Omental fat pad (tissue), 4 donors: ENCODE results near the gene NRP1. TPM values are rescaled to one million over a fixed set of nuclear protein-coding genes. Genes with fewer than 3 reads are reported as not detected.
"Not testable (repeated sequence)": the region's sequence is repeated elsewhere in the genome, so short reads cannot be mapped to it uniquely, and the experiment has no call there.

ENCODE experiments used
- ATAC-seq: fragments of 150-250 bp; one replicate; pipeline ENCODE4 v1.9.1; 2016; ENCODE audit warnings: mild to moderate bottlenecking, moderate library complexity; ENCODE audit not compliant: low FRiP score
- DNase-seq: peaks from one replicate; pipeline ENCODE4 v3.0.0-alpha.2; 2019; ENCODE audit warnings: low spot score
- total RNA-seq, 4 donors: library from RNA; depleted of rRNA; stranded (reverse); fragments of >200 nt; gene quantifications; one replicate each; pipeline ENCODE4 v1.1.0, GENCODE V29; 2016
- TF ChIP-seq, protein P1 (sequence below), 3 donors: fragments of 450-650 bp; IDR thresholded peaks; one replicate each; pipeline ENCODE4 v1.5.1; 2016 to 2017; ENCODE audit warnings: antibody characterized with exemption in 3 of 3, mild to moderate bottlenecking in 3 of 3, moderate library complexity in 2 of 3

NRP1 gene
- total RNA-seq, 4 donors from 2014 or later: 72.8 to 223 (median 178) TPM

DNA sequence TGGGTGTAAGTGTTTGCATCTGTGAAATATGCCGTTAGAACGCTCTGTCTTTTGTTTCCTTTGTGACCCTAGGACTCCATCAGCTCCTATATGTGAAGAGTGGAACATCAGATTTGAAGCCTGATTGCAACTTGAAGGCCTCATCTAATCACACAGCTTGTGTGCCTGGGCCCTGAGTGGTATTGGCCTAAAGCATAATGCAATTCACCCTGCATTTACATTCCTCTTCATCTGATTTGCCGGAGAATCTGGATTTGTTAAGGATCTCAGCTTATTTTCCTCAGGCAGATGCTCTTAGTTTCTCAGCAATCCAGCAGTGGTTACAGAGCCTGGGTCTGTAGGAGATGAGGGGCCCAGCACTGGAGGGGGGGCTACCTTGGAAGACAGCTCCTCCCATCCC lies 193.2 kb downstream of the NRP1 start:
- DNase-seq (no peak), ATAC-seq (no peak)
- TF ChIP-seq, protein P1, sequence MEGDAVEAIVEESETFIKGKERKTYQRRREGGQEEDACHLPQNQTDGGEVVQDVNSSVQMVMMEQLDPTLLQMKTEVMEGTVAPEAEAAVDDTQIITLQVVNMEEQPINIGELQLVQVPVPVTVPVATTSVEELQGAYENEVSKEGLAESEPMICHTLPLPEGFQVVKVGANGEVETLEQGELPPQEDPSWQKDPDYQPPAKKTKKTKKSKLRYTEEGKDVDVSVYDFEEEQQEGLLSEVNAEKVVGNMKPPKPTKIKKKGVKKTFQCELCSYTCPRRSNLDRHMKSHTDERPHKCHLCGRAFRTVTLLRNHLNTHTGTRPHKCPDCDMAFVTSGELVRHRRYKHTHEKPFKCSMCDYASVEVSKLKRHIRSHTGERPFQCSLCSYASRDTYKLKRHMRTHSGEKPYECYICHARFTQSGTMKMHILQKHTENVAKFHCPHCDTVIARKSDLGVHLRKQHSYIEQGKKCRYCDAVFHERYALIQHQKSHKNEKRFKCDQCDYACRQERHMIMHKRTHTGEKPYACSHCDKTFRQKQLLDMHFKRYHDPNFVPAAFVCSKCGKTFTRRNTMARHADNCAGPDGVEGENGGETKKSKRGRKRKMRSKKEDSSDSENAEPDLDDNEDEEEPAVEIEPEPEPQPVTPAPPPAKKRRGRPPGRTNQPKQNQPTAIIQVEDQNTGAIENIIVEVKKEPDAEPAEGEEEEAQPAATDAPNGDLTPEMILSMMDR (IDR thresholded peaks at IDR 0.05): no peak

- ATAC-seq (no peak), DNase-seq (no peak)
- TF ChIP-seq, protein P1 (IDR thresholded peaks at IDR 0.05): no peak
Observed at GRCh38 chr10:33139181-33139646, 195.3 kb downstream of the NRP1 start.

- ATAC-seq, DNase-seq: not testable (repeated sequence)
Observed at GRCh38 chr10:33138686-33139085, 195.8 kb downstream of the NRP1 start.

- TF ChIP-seq, protein P1 (IDR thresholded peaks at IDR 0.05): no peak
- no peak for ATAC-seq
- DNase-seq: no peak
Observed at GRCh38 chr10:33137356-33138005, 197.0 kb downstream of the NRP1 start.

GRCh38 chr10:33136781-33137180 lies 197.7 kb downstream of the NRP1 start:
- TF ChIP-seq, protein P1 (IDR thresholded peaks at IDR 0.05): no peak
- DNase-seq (no peak), ATAC-seq (no peak)

DNA sequence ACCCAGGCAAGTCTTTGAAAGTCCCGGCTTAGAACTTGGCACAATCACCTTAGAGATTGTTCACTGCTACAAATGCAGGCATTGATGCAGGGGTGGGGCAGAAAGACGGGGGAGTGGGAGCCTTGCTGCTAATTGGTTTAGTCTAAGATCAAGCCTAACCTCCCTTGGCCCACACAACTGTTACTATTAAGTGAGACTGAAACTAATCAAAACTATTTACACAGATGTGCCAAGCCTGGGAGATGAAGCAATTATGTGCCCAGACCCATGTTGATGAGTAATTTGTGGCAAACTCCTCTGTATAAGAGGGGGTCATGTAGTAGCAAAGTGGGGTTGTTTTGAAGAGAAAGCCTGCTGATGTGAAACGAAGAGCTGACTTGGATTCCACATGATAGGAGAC lies 198.2 kb downstream of the NRP1 start:
- no peak for DNase-seq
- ATAC-seq: no peak
- TF ChIP-seq, protein P1 (IDR thresholded peaks at IDR 0.05): no peak

DNA sequence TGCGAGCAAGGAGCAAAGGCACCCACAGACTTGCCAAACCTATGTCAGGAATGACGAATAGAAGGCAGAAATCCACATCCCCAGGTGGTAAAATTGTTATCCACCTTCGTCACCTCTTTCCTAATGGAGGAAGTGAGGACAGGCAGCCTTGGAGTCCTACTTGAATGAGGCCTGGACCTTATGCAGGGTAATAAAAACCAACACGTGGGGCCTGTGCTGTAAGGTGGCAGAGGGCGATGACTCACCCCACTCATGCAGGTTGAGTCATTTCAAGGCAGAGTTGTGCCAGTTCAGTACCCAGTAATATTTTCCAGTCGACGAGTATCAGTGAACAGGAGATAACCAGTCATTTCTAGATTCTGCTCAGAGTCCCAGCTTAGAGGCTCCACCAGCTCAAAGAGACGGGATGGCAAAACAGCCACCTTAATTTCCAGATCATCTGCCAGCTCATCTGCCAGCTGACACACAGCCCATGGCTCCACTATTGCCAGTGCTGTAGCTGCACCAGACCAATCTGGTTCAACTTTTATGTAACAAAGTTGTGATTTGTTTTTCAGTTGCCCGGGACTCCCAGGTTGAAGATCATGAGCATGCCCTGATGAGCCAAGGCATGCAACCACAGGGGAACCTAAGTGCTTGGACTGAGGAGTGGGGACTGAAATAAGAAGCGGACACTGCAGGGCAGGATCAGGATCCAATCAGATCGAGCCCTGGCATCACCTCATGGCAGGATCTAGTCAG lies 200.3 kb downstream of the NRP1 start:
- ATAC-seq (peak; percentile 84), DNase-seq (no peak)
- TF ChIP-seq, protein P1 (IDR thresholded peaks at IDR 0.05): no peak
